ENCODE results near the gene BAZ2A.

DNA sequence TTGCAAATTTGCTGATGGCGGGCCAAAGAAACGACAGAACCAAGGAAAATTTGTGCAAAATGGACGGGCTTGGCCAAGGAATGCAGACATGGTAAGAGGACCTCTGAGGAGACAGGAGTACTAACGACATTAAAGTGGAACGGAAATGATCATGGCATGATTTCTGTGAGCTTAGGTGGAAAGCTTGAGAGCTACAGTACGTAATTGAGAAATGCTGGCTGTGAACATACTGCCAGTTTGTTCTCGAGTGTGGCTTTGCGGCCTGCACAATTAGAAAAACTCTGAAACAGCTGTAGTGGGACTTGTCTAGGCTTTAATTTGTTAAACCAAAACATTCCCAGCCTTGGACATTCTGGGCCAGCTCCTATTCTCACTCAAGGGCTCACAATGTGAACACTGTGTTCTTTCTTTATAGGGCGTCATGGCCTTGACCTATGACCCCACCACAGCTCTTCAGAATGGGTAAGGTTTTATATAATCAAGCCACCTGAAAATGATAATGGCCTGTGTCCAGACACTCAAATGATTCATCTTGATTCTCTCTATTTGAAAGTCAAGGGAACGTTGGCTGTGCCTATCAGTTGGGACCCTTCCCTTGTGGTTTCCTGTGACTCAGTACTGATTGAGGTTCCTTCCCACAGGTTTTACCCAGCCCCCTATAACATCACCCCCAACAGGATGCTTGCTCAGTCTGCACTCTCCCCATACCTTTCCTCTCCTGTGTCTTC is 48.5 kb downstream of the BAZ2A start:
- TF ChIP-seq POLR2A (IDR thresholded peaks at IDR 0.05; ENCODE audit: low read length): no peak
- no peak for TF ChIP-seq GATA1 (IDR thresholded peaks at IDR 0.05; ENCODE audit: low read depth, low read length)
